K562 (cell line): ENCODE results near the gene PDGFD.

Source experiments
- EP300 ChIP-seq: IDR thresholded peaks from 2 replicates; pipeline ENCODE4 v1.6.1; 2012; ENCODE audit warnings: low read length, improper control_type of control experiment
- ZBTB49 ChIP-seq: sonication (generic); formaldehyde crosslinking; IDR thresholded peaks from 2 replicates; pipeline ENCODE4 v1.8.0; 2022; ENCODE audit warnings: missing genetic modification reagents, mild to moderate bottlenecking, borderline replicate concordance
- ZNF23 ChIP-seq: fragments of 250-450 bp; sonication (Bioruptor Pico); IDR thresholded peaks from 2 replicates; pipeline ENCODE4 v1.4.0; 2020; ENCODE audit warnings: mild to moderate bottlenecking
- TF ChIP-seq, protein P1 (sequence below), 3 experiments: IDR thresholded peaks in 2 of 3; conservative IDR thresholded peaks in 1 of 3; 2 replicates each; pipeline ENCODE4 v1.5.1; 2011 to 2012; ENCODE audit warnings: low read length in 3 of 3, mild to moderate bottlenecking in 3 of 3, control low read depth in 2 of 3, improper control_type of control experiment in 1 of 3, inconsistent platforms in 1 of 3, low read depth in 1 of 3, mixed read lengths in 1 of 3, moderate library complexity in 1 of 3; ENCODE audit not compliant: insufficient read depth in 2 of 3

DNA sequence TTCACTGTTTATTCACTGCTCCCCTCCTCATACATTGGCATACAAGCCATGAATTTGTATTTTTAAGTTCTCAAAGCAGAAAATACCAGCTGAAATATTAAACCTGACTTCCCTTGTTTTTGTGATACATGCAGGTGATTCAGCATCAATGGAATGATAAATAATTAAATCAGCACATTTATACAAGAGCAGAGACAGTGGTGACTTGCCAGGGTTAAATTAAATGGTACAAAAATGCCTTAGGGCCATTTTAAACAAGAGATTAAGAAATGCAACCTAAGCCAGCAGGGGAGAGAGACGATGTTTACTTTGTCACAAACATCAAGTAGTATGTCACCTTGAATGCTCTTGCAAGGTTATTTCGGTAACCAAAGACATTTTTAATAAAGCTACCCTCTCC, 223.4 kb downstream of the PDGFD start:
- no peak for TF ChIP-seq ZNF23
- no peak for TF ChIP-seq ZBTB49
- TF ChIP-seq, protein P1, sequence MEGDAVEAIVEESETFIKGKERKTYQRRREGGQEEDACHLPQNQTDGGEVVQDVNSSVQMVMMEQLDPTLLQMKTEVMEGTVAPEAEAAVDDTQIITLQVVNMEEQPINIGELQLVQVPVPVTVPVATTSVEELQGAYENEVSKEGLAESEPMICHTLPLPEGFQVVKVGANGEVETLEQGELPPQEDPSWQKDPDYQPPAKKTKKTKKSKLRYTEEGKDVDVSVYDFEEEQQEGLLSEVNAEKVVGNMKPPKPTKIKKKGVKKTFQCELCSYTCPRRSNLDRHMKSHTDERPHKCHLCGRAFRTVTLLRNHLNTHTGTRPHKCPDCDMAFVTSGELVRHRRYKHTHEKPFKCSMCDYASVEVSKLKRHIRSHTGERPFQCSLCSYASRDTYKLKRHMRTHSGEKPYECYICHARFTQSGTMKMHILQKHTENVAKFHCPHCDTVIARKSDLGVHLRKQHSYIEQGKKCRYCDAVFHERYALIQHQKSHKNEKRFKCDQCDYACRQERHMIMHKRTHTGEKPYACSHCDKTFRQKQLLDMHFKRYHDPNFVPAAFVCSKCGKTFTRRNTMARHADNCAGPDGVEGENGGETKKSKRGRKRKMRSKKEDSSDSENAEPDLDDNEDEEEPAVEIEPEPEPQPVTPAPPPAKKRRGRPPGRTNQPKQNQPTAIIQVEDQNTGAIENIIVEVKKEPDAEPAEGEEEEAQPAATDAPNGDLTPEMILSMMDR (IDR thresholded peaks at IDR 0.05 in 2 of 3, conservative IDR thresholded peaks at IDR 0.05 in 1 of 3; ENCODE audit: insufficient read depth in 2 of 3, low read depth in 1 of 3, low read length in 3 of 3), result no peak
- no peak for TF ChIP-seq EP300
